Chondrocyte (in vitro differentiated cells): ENCODE data around the gene SSUH2. TPM values are rescaled to one million over a fixed set of nuclear protein-coding genes. Genes with fewer than 3 reads are reported as not detected.

Source experiments
- total RNA-seq: library from RNA; stranded (reverse); gene quantifications from 3 replicates; pipeline ENCODE4 v1.2.1, GENCODE V29; 2021

The SSUH2 gene
- total RNA-seq, 1 donor from 2014 or later = not detected

Other genes with a start within 250 kb of the SSUH2 start
- gene LMCD1, start 143.0 kb downstream of the SSUH2 start, total RNA-seq = 260 to 268 TPM (median 263 TPM) in 3 replicates
- gene CAV3, start 89.0 kb upstream of the SSUH2 start, total RNA-seq = not detected in 3 replicates
- 48.5 to 90.8 TPM (median 48.8 TPM) in 3 replicates for gene OXTR, start 124.8 kb upstream of the SSUH2 start, total RNA-seq